H1 (cell line): ENCODE results near the gene LAMC1.

Experiments
- CHD2 ChIP-seq: IDR thresholded peaks from 2 replicates; pipeline ENCODE4 v1.6.1; 2012; ENCODE audit warnings: low read length, improper control_type of control experiment
- CTCF ChIP-seq, 3 experiments: IDR thresholded peaks; 1 replicate in 2 of 3; 2 replicates in 1 of 3; pipeline versions ENCODE4 v1.5.1 to v1.6.1; 2011; ENCODE audit warnings: low read length in 3 of 3, mild to moderate bottlenecking in 3 of 3, inconsistent platforms in 2 of 3, low read depth in 1 of 3, moderate library complexity in 1 of 3; ENCODE audit not compliant: insufficient read depth in 1 of 3; ENCODE audit errors: control extremely low read depth in 1 of 3
- EP300 ChIP-seq, 2 experiments: IDR thresholded peaks; 1 replicate in 1 of 2; 2 replicates in 1 of 2; pipeline ENCODE4 v1.6.1; 2011 to 2012; ENCODE audit warnings: low read depth in 2 of 2, low read length in 2 of 2, mild to moderate bottlenecking in 2 of 2, borderline replicate concordance in 1 of 2, inconsistent platforms in 1 of 2, moderate library complexity in 1 of 2
- EZH2 ChIP-seq: fragments of 200-600 bp; sonication (generic); IDR thresholded peaks from 2 replicates; pipeline ENCODE4 v1.7.1; 2012; ENCODE audit warnings: low read depth, mild to moderate bottlenecking, moderate library complexity, low read length, inconsistent platforms; ENCODE audit not compliant: severe bottlenecking
- HDAC6 ChIP-seq: IDR thresholded peaks from one replicate; pipeline ENCODE4 v1.7.1; 2012; ENCODE audit warnings: low read depth, mild to moderate bottlenecking, inconsistent platforms, low read length, moderate library complexity
- JUN ChIP-seq: IDR thresholded peaks from 2 replicates; pipeline ENCODE4 v1.6.1; 2011; ENCODE audit warnings: low read depth, mild to moderate bottlenecking, improper control_type of control experiment, low read length
- MAFK ChIP-seq: IDR thresholded peaks from 2 replicates; pipeline ENCODE4 v1.6.1; 2012; ENCODE audit warnings: low read depth, mild to moderate bottlenecking, improper control_type of control experiment, low read length
- POLR2AphosphoS5 ChIP-seq: IDR thresholded peaks from 2 replicates; pipeline ENCODE4 v1.6.1; 2011; ENCODE audit warnings: low read depth, low read length
- POU5F1 ChIP-seq: IDR thresholded peaks from 2 replicates; pipeline ENCODE4 v1.6.1; 2011; ENCODE audit warnings: low read depth, mild to moderate bottlenecking, low read length, moderate library complexity
- RBBP5 ChIP-seq: IDR thresholded peaks from 2 replicates; pipeline ENCODE4 v1.7.1; 2012; ENCODE audit warnings: low read depth, mild to moderate bottlenecking, inconsistent platforms, low read length, moderate library complexity, borderline replicate concordance
- SUZ12 ChIP-seq: fragments of 200-600 bp; sonication (generic); IDR thresholded peaks from 2 replicates; pipeline ENCODE4 v1.6.1; 2012; ENCODE audit warnings: mild to moderate bottlenecking, inconsistent platforms, low read length, moderate library complexity, mixed read lengths
- TAF1 ChIP-seq: IDR thresholded peaks from 2 replicates; pipeline ENCODE4 v1.6.1; 2011; ENCODE audit warnings: mild to moderate bottlenecking, low read depth, low read length

GRCh38 chr1:183073320-183073719 lies 50.1 kb downstream of the LAMC1 start:
- TF ChIP-seq RBBP5, result no peak
- TF ChIP-seq EP300 (IDR thresholded peaks at IDR 0.05; ENCODE audit: borderline replicate concordance in 1 of 2, low read depth in 2 of 2, low read length in 2 of 2), result no peak
- no peak for TF ChIP-seq CHD2
- TF ChIP-seq EZH2, result no peak
- TF ChIP-seq TAF1, result no peak
- no peak for TF ChIP-seq CTCF (IDR thresholded peaks at IDR 0.05; ENCODE audit: control extremely low read depth in 1 of 3, insufficient read depth in 1 of 3, low read depth in 1 of 3, low read length in 3 of 3)
- TF ChIP-seq HDAC6, result no peak
- TF ChIP-seq JUN, result no peak
- TF ChIP-seq MAFK, result no peak
- TF ChIP-seq SUZ12, result no peak
- no peak for TF ChIP-seq POLR2AphosphoS5
- TF ChIP-seq POU5F1, result no peak
